ENCODE data around the gene PRKAG2.
"Not testable (repeated sequence)": the region's sequence is repeated elsewhere in the genome, so short reads cannot be mapped to it uniquely, and the experiment has no call there.

The PRKAG2 gene

GRCh38 chr7:151759591-151760042, 117.3 kb downstream of the PRKAG2 start:
- DNase-seq: peak; percentile 53

DNA sequence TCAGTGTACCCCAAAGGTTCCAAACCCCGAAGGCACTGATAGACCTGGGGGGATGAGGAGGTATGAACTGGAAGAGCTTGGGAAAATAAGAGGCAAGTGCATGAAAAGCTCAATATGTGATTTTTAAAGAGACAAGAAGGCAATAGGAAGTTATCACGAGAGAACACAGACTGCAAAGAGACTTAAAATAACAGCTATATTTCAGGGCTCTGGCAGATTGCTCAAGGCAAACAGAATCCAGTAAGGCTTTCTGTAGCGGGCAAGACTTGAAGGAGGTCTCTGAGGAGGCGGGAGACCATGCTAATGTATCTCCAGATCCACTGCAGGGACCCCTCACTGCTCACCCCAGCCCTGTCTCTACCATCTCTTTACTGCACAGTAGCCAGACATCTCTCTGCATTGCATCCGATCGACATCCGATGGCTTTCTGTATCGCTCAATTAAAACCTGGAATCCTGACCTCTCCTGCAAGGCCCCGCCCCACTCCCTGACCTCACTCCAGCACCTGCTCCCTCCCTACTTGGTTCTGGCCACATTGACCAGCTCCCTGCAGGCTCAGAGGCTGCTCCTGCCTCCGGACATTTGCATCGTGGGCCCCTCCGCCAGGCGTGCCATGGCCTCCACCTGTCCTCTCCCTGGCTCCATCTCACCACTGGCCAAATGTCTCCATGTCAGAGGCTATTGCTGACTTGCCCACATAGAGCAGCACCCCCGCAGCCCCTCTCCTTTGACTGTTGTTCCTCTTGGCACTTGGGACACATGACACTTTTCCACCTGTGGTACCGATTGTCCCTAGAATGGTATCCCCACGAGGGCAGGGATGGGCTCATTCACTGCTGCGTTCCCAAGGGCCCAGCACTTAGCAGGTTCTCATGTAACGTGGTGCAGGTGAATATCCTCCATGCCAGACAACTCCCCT, 118.0 kb downstream of the PRKAG2 start:
- no peak for DNase-seq

- DNase-seq: no peak
Measured at GRCh38 chr7:151757274-151757673, 119.6 kb downstream of the PRKAG2 start.

DNA sequence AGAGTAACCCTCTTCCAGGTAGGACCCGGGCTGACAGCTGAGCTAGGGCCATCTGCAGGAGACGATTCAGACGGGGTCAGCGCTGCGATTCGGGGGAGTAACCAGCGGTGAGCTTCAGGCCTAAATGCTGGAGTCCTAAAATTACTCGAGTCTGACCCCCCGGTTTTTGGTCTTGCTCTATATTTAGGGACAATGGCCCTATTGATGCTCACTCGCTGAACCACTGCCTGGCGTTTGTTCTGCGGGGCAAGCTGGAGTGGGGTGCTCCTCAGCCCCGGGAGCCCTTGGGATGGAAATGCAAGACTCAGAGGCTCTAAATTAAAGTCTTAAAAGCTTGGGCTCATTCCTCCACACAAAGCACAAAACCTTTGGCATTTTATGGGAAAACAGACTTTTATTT, 120.0 kb downstream of the PRKAG2 start:
- no peak for DNase-seq

GRCh38 chr7:151756076-151756731, 120.7 kb downstream of the PRKAG2 start:
- peak; percentile 74 for DNase-seq

DNA sequence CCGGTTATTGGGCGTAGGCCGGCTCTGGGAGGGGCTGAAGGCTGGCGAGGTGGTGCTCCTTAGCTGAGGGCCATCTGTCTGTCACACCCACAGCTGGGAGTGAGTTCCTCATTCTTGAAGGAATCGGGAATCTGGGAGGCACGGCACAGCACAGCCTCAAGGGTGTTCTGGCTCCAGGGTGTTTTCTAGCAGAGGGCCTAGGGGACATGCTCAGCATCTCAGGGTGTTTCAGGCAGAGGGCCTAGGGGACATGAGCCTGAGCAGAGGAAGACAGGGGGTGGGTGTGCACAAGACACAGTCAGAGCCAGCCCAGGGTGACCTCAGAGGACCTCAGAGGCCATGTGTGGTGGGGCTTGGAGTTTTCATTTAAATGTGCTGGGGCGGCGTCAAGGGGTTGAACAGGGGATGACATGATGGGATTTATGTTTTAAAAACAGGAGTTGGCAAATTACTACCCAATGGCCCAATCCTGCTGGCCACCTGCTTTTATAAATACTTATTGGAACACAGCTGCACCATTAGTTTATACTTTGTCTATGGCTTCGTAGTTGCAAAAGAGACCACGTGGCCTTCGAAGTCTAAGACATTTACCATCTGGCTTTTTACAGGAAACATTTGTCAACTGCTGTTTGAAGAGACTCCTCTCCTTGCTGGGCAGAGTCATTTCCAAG, 121.6 kb downstream of the PRKAG2 start:
- DNase-seq: no peak

- no peak for DNase-seq
Measured at GRCh38 chr7:151754688-151755130, 122.2 kb downstream of the PRKAG2 start.

GRCh38 chr7:151754142-151754590, 122.7 kb downstream of the PRKAG2 start:
- DNase-seq: no peak

DNA sequence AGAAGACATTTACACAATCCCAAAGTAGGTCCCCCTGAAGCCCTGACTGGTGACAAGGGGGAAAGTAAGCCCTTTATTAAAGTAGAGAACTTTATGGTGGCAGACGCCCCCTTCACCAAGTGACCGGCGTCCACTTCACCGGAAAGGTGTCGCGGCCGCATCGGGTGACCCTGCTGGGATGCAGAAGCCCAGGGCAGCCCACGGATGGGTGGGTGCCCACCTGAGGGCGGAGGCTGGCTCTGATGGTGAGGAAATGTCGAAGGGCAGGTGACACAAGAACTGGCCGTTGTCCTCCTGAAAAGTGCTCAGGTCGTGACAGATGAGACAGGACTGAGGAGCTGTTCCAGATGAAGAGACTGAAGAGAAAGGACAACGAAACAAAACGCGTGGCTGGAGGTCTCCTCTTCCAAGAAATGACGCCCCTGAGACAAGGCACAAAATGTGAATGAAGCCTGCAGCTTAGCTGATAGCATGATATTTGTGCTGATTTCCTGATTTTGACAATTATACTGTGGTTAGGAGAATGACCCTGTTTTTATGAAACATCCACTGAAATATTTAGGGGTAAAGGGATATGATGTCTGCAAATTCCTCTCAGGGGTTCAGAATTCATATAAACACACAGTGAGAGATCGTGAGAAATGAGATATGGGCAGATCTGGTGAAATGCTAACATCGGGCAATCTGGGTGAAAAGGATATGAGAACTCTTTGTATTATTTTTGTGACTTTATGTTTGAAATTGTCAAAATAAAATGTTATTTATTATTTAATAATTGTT, 123.9 kb downstream of the PRKAG2 start:
- no peak for DNase-seq

- no peak for DNase-seq
Measured at GRCh38 chr7:151752037-151752436, 124.9 kb downstream of the PRKAG2 start.

DNA sequence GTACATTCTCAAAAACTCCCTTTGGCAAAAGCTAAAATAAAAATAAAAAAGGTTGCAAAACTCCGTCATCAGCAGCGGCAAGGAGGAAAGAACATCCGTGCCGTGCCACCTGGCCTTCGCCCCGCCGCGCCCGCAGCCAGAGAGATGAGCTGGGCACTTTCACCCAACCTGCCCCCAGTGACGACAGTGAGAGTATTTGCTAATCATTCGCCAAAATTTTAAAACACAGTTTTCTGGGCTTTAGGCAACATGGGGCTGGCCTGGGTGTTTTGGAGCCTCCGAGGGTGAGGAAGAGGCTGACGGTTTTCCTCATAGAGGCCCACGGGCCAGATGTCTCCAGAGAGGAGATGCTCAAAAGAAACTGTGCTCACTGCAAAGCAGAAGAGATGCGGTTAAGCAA, 128.2 kb downstream of the PRKAG2 start:
- DNase-seq: no peak

- DNase-seq: not testable (repeated sequence)
Measured at GRCh38 chr7:151748021-151748420, 128.9 kb downstream of the PRKAG2 start.

DNA sequence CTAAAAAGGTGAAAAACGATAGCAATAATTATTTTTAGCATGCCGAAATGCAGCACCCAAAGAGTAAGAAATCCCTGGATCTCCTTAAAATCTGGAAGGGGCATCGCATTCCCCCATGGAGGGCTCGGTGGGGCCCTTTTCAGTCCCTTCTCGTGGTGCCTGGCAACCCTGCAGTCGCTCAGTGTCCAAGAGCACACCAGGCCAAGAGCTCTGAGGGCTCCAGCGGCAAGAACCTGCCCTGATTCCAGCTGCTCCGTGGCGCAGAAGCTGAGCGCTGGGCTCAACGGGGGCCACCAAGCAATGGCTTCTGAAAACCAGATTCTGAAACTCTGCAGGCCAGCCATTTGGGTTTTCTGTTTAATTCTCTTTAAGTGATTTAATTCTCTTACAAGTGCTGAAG, 131.2 kb downstream of the PRKAG2 start:
- no peak for DNase-seq

GRCh38 chr7:151744656-151745638, 132.0 kb downstream of the PRKAG2 start:
- peak; percentile 80 for DNase-seq

- DNase-seq: no peak
Measured at GRCh38 chr7:151744051-151744580, 132.8 kb downstream of the PRKAG2 start.

GRCh38 chr7:151743481-151743983, 133.4 kb downstream of the PRKAG2 start:
- no peak for DNase-seq

- DNase-seq: peak; percentile 28
Measured at GRCh38 chr7:151742713-151743480, 134.0 kb downstream of the PRKAG2 start.

DNA sequence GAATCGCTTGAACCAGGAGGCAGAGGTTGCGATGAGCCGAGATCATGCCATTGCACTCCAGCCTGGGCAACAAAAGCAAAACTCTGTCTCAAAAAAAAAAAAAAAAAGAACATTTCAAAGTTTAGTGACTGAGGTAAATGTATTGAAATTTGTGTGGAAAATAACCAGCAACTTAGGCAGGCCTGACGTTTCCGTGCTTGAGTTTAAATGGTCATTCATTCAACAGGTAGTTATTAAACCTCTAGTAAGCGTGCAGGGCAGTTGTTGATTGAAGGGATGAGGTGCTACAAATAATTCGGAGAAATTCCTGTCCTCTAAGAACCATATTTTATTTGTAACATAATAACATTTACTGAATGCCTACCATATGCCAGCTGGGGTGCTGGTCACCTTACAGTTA, 135.3 kb downstream of the PRKAG2 start:
- DNase-seq: no peak

DNA sequence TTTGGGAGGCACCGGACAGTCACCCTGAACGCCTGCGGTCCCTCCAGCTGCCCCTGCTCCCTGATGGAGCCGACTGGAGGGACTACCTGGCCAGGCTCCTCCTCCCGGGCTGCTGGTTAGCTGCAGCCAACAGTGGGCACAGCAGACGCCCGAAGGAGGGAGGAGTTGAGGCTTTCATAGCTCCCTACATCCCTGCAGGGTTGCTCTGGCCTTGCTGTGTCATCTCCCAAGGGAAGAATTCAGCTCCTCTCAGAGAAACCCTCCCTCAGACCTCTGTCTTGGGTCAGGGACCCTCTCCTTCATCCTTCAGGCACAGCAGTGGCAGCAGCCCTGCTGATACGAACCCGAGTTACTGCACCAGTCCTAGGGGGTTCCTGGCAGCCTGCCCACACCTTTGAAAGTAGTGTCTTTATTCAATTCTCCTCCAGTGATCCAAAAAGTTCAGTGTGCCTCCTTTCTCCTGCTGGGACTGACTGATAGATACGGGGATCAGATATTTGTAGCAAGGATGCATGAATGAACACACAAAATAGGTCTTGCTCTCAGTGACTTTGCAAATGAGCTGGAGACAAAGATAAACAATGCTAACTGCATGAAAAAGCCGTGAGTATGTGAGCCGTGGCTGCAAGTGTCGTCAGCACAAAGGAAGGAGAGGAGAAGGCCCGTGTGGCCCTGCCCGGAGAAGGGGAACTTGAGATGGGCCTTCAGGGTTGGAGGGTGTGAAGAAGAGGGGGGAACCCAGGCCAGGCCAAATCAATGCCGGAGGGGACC, 136.6 kb downstream of the PRKAG2 start:
- DNase-seq: no peak
